A549 (cell line): ENCODE measurements around the gene MPP3.

Source experiments
- BHLHE40 ChIP-seq: IDR thresholded peaks from 2 replicates; pipeline ENCODE4 v1.6.1; 2012; ENCODE audit warnings: low read depth, low read length, inconsistent platforms
- CTCF ChIP-seq: fragments of >200 bp; sonication (Bioruptor Twin); formaldehyde crosslinking; IDR thresholded peaks from 3 replicates; pipeline ENCODE4 v1.5.1; 2016
- EHMT2 ChIP-seq: fragments of 200-600 bp; sonication (generic); IDR thresholded peaks from 2 replicates; pipeline ENCODE4 v1.6.1; 2016; ENCODE audit warnings: antibody characterized with exemption, low read depth, mild to moderate bottlenecking, moderate library complexity
- FOSL2 ChIP-seq, 2 experiments: fragments of 450-650 bp in 1 of 2; fragments of >200 bp in 1 of 2; sonication (Bioruptor Twin) in 1 of 2; formaldehyde crosslinking; IDR thresholded peaks; 2 replicates each; pipeline versions ENCODE4 v1.5.0 to v1.6.1; 2016 to 2020; ENCODE audit warnings: mild to moderate bottlenecking in 1 of 2, moderate library complexity in 1 of 2
- KDM5A ChIP-seq: fragments of 200-600 bp; sonication (generic); IDR thresholded peaks from 2 replicates; pipeline ENCODE4 v1.6.1; 2016; ENCODE audit warnings: antibody characterized with exemption, mild to moderate bottlenecking
- MAX ChIP-seq: IDR thresholded peaks from 2 replicates; pipeline ENCODE4 v1.6.1; 2012
- MAZ ChIP-seq: fragments of 150-350 bp; IDR thresholded peaks from 2 replicates; pipeline ENCODE4 v1.6.1; 2014; ENCODE audit warnings: antibody characterized with exemption, low read depth, low read length, borderline replicate concordance
- NR3C1 ChIP-seq: fragments of >200 bp; sonication (Bioruptor Twin); formaldehyde crosslinking; IDR thresholded peaks from 3 replicates; pipeline ENCODE4 v1.6.1; 2017
- POLR2A ChIP-seq: IDR thresholded peaks from 2 replicates; pipeline ENCODE4 v1.6.1; 2012; ENCODE audit warnings: mild to moderate bottlenecking, low read length

GRCh38 chr17:43787728-43788127 is 45.2 kb downstream of the MPP3 start:
- TF ChIP-seq CTCF (no peak), NR3C1 (no peak), BHLHE40 (no peak), POLR2A (no peak), MAZ (no peak), EHMT2 (no peak), KDM5A (no peak), FOSL2 (IDR thresholded peaks at IDR 0.05) (no peak), FOSL2 (CRISPR knock-in tag; IDR thresholded peaks at IDR 0.05) (no peak), MAX (no peak)
